ENCODE data around the gene SZT2. TPM values are rescaled to one million over a fixed set of nuclear protein-coding genes. Genes with fewer than 3 reads are reported as not detected.
"Not testable (repeated sequence)": the region's sequence is repeated elsewhere in the genome, so short reads cannot be mapped to it uniquely, and the experiment has no call there.

Gene SZT2
- total RNA-seq, 1 donor from 2014 or later, result 30.0 TPM

DNA sequence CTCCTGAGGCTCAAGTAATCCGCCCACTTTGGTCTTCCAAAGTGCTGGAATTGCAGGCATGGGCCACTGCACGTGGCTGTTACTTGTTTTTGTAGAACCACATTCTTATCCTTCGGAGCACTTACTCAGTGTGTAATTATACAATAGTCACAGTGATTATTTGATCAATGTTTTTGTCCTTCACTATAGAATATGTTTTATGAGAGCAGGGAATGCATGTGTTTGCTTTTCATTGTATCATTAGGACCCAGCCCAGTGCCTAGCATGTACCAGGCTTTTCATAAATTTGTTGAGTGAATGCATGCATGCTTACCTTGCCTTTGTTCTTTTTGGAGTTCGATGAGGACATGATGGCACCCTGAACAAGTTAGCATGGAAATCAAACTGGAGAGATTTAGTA is 5.8 kb downstream of the SZT2 start:
- no peaks in the 10 kb centered on the region for H3K27me3 Mint-ChIP-seq (ENCODE audit: low read depth, unreplicated experiment)
- no peak overlapping the region for H3K4me3 Mint-ChIP-seq (ENCODE audit: unreplicated experiment)
- no peaks in the 10 kb centered on the region for H3K4me1 Mint-ChIP-seq (ENCODE audit: low read depth, unreplicated experiment)
- Histone ChIP-seq H3K36me3 (ENCODE audit: insufficient read depth, low read length) (peaks cover 7% of the 10 kb centered on the region), H3K4me2 (ENCODE audit: low read length) (no peak overlapping the region), H3K27ac (ENCODE audit: low read depth, low read length) (no peak overlapping the region), H2AFZ (ENCODE audit: low read depth, low read length) (no peak overlapping the region), H4K20me1 (ENCODE audit: insufficient read depth, low read length) (peaks cover 29% of the 10 kb centered on the region), H3K27me3 (ENCODE audit: insufficient read depth, low read length) (no peaks in the 10 kb centered on the region), H3K4me1 (ENCODE audit: insufficient read depth, low read length) (peaks cover 4% of the 10 kb centered on the region), H3K79me2 (ENCODE audit: insufficient read depth, low read length) (peaks cover 58% of the 10 kb centered on the region), H3K9me3 (ENCODE audit: insufficient read depth, low read depth, low read length) (no peaks in the 10 kb centered on the region), H3K4me3 (ENCODE audit: insufficient read depth, low read depth, low read length) (no peak overlapping the region), H3K9ac (ENCODE audit: low read length) (no peak overlapping the region)
- DNase-seq (ENCODE audit: low read depth) (no peak), FAIRE-seq (no peak)
- TF ChIP-seq EZH2 (IDR thresholded peaks at IDR 0.05; ENCODE audit: insufficient read depth, low read length), result no peak
- TF ChIP-seq, protein P1, sequence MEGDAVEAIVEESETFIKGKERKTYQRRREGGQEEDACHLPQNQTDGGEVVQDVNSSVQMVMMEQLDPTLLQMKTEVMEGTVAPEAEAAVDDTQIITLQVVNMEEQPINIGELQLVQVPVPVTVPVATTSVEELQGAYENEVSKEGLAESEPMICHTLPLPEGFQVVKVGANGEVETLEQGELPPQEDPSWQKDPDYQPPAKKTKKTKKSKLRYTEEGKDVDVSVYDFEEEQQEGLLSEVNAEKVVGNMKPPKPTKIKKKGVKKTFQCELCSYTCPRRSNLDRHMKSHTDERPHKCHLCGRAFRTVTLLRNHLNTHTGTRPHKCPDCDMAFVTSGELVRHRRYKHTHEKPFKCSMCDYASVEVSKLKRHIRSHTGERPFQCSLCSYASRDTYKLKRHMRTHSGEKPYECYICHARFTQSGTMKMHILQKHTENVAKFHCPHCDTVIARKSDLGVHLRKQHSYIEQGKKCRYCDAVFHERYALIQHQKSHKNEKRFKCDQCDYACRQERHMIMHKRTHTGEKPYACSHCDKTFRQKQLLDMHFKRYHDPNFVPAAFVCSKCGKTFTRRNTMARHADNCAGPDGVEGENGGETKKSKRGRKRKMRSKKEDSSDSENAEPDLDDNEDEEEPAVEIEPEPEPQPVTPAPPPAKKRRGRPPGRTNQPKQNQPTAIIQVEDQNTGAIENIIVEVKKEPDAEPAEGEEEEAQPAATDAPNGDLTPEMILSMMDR (IDR thresholded peaks at IDR 0.05; ENCODE audit: insufficient read depth, low read depth, low read length), result no peak
- H3K36me3 Mint-ChIP-seq (ENCODE audit: low read depth, unreplicated experiment), result peaks cover 9% of the 10 kb centered on the region
- H3K27ac Mint-ChIP-seq (ENCODE audit: unreplicated experiment), result no peak overlapping the region
- no peaks in the 10 kb centered on the region for H3K9me3 Mint-ChIP-seq (ENCODE audit: unreplicated experiment)

GRCh38 chr1:43396059-43396458 is 6.4 kb downstream of the SZT2 start:
- no peak overlapping the region for H3K27ac Mint-ChIP-seq (ENCODE audit: unreplicated experiment)
- no peaks in the 10 kb centered on the region for H3K27me3 Mint-ChIP-seq (ENCODE audit: low read depth, unreplicated experiment)
- Histone ChIP-seq H3K4me3 (ENCODE audit: insufficient read depth, low read depth, low read length) (no peak overlapping the region), H3K36me3 (ENCODE audit: insufficient read depth, low read length) (peaks cover 7% of the 10 kb centered on the region), H3K27me3 (ENCODE audit: insufficient read depth, low read length) (no peaks in the 10 kb centered on the region), H3K9ac (ENCODE audit: low read length) (no peak overlapping the region), H3K4me2 (ENCODE audit: low read length) (no peak overlapping the region), H3K79me2 (ENCODE audit: insufficient read depth, low read length) (peaks cover 55% of the 10 kb centered on the region), H2AFZ (ENCODE audit: low read depth, low read length) (no peak overlapping the region), H3K4me1 (ENCODE audit: insufficient read depth, low read length) (no peaks in the 10 kb centered on the region), H3K9me3 (ENCODE audit: insufficient read depth, low read depth, low read length) (no peaks in the 10 kb centered on the region), H3K27ac (ENCODE audit: low read depth, low read length) (no peak overlapping the region), H4K20me1 (ENCODE audit: insufficient read depth, low read length) (peaks cover 29% of the 10 kb centered on the region)
- no peak overlapping the region for H3K4me3 Mint-ChIP-seq (ENCODE audit: unreplicated experiment)
- TF ChIP-seq, protein P1 (IDR thresholded peaks at IDR 0.05; ENCODE audit: insufficient read depth, low read depth, low read length), result no peak
- TF ChIP-seq EZH2 (IDR thresholded peaks at IDR 0.05; ENCODE audit: insufficient read depth, low read length), result no peak
- peaks cover 9% of the 10 kb centered on the region for H3K36me3 Mint-ChIP-seq (ENCODE audit: low read depth, unreplicated experiment)
- no peak for DNase-seq (ENCODE audit: low read depth)
- FAIRE-seq, result no peak
- no peaks in the 10 kb centered on the region for H3K4me1 Mint-ChIP-seq (ENCODE audit: low read depth, unreplicated experiment)
- no peaks in the 10 kb centered on the region for H3K9me3 Mint-ChIP-seq (ENCODE audit: unreplicated experiment)

GRCh38 chr1:43398227-43398626 is 8.5 kb downstream of the SZT2 start:
- H3K4me3 Mint-ChIP-seq (ENCODE audit: unreplicated experiment), result no peak overlapping the region
- no peaks in the 10 kb centered on the region for H3K9me3 Mint-ChIP-seq (ENCODE audit: unreplicated experiment)
- H3K79me2 ChIP-seq (ENCODE audit: insufficient read depth, low read length), result peaks cover 49% of the 10 kb centered on the region
- peaks cover 2% of the 10 kb centered on the region for H3K4me1 Mint-ChIP-seq (ENCODE audit: low read depth, unreplicated experiment)
- peaks cover 17% of the 10 kb centered on the region for H3K36me3 Mint-ChIP-seq (ENCODE audit: low read depth, unreplicated experiment)
- peaks cover 7% of the 10 kb centered on the region for H3K36me3 ChIP-seq (ENCODE audit: insufficient read depth, low read length)
- H3K27ac Mint-ChIP-seq (ENCODE audit: unreplicated experiment), result no peak overlapping the region
- no peak for FAIRE-seq
- H2AFZ ChIP-seq (ENCODE audit: low read depth, low read length), result no peak overlapping the region
- DNase-seq (ENCODE audit: low read depth), result no peak
- TF ChIP-seq EZH2 (IDR thresholded peaks at IDR 0.05; ENCODE audit: insufficient read depth, low read length), result no peak
- no peak overlapping the region for H3K9ac ChIP-seq (ENCODE audit: low read length)
- no peaks in the 10 kb centered on the region for H3K9me3 ChIP-seq (ENCODE audit: insufficient read depth, low read depth, low read length)
- H3K27me3 ChIP-seq (ENCODE audit: insufficient read depth, low read length), result no peaks in the 10 kb centered on the region
- no peaks in the 10 kb centered on the region for H3K27me3 Mint-ChIP-seq (ENCODE audit: low read depth, unreplicated experiment)
- H3K4me3 ChIP-seq (ENCODE audit: insufficient read depth, low read depth, low read length), result no peak overlapping the region
- no peak overlapping the region for H3K27ac ChIP-seq (ENCODE audit: low read depth, low read length)
- H3K4me1 ChIP-seq (ENCODE audit: insufficient read depth, low read length), result no peaks in the 10 kb centered on the region
- H4K20me1 ChIP-seq (ENCODE audit: insufficient read depth, low read length), result peaks cover 39% of the 10 kb centered on the region
- H3K4me2 ChIP-seq (ENCODE audit: low read length), result no peak overlapping the region

GRCh38 chr1:43400441-43400840 is 10.7 kb downstream of the SZT2 start:
- H3K9me3 Mint-ChIP-seq (ENCODE audit: unreplicated experiment); H3K27me3 ChIP-seq (ENCODE audit: insufficient read depth, low read length); H2AFZ ChIP-seq (ENCODE audit: low read depth, low read length); H3K27ac ChIP-seq (ENCODE audit: low read depth, low read length); H3K9ac ChIP-seq (ENCODE audit: low read length); H3K27ac Mint-ChIP-seq (ENCODE audit: unreplicated experiment); FAIRE-seq; H3K4me3 Mint-ChIP-seq (ENCODE audit: unreplicated experiment); DNase-seq (ENCODE audit: low read depth); H3K9me3 ChIP-seq (ENCODE audit: insufficient read depth, low read depth, low read length); H3K4me1 ChIP-seq (ENCODE audit: insufficient read depth, low read length); H3K4me1 Mint-ChIP-seq (ENCODE audit: low read depth, unreplicated experiment); H3K27me3 Mint-ChIP-seq (ENCODE audit: low read depth, unreplicated experiment); H3K4me2 ChIP-seq (ENCODE audit: low read length); H3K4me3 ChIP-seq (ENCODE audit: insufficient read depth, low read depth, low read length): not testable (repeated sequence)
- Histone ChIP-seq H3K36me3 (ENCODE audit: insufficient read depth, low read length) (peaks cover 16% of the 10 kb centered on the region), H3K79me2 (ENCODE audit: insufficient read depth, low read length) (peaks cover 28% of the 10 kb centered on the region), H4K20me1 (ENCODE audit: insufficient read depth, low read length) (peaks cover 26% of the 10 kb centered on the region)
- H3K36me3 Mint-ChIP-seq (ENCODE audit: low read depth, unreplicated experiment), result peaks cover 29% of the 10 kb centered on the region
